Measurements from ENCODE around the gene HYDIN.
"Not testable (repeated sequence)": the region's sequence is repeated elsewhere in the genome, so short reads cannot be mapped to it uniquely, and the experiment has no call there.

The HYDIN gene

DNA sequence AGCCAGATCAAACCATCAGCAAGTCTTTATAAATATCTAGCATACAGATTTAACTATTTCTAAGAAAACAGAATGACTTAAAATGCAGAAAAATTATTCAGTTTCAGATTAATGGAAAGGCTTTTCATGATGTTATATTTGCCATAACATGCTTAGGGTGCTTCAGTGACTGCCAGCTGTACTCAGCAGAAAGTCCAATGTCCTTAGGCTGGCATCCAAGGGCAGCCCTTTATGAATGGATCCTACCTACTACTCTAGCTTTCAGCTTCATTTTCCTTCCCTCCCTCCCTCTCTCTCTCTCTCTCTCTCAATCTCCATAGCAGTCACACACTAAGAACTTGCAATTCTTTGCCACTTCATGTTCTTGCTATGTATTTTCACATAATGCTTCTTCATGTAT is 124.6 kb downstream of the HYDIN start:
- DNase-seq (ENCODE audit: low spot score): not testable (repeated sequence)

DNA sequence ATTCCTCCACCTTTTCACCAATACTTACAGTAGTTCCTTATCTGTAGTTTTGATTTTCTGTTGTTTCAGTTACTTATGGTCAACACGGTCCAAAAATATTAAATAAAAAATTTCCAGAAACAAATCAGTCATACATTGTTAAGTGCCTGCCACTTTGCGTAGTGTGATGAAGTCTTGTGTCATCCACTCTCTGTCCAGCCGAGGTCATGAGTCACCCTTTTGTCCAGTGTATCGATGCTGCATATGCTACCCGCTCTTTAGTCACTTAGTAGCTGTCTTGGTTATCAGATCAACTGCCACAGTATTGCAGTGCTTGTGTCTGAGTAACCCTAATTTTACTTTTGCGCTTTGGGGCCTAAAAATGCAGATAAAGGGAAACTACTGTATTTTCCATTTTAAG is 146.9 kb downstream of the HYDIN start:
- not testable (repeated sequence) for DNase-seq (ENCODE audit: low spot score)

DNA sequence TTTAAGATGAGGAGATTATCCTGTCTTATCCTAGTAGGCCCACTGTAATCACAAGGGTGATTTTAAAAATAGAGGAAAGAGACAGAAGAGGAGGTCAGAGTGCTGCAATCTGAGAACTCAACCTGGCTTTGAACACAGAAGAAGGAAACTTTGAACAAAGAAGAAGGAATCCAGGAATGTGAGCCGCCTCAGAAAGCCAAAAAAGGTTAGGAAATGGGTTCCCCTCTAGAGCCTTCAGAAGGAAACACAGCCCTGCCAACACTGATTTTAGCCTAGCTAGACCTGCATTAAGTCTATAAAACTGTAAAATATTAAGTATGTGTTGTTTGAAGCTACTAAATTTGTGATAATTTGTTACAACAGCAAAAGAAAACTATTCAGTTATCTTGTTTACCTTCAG is 149.7 kb downstream of the HYDIN start:
- DNase-seq (ENCODE audit: low spot score): not testable (repeated sequence)

DNA sequence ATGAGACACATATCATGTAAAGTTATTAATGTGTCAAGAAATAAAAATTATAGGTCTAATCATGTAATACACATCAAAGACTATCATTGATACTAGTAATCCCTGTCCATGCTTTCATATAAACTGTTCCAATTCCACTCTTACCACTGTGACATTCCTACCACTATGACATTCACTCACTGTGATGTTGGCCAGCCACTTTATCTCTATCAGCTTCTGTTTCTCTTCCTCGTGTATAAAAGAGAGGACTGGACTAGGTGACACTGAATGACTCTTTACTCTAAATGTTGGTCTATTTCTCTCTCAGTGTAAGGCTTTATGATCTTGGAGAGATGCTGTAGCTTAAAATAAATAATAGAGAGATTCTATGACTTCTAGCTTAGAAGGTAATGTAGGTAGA is 150.3 kb downstream of the HYDIN start:
- DNase-seq (ENCODE audit: low spot score): not testable (repeated sequence)

DNA sequence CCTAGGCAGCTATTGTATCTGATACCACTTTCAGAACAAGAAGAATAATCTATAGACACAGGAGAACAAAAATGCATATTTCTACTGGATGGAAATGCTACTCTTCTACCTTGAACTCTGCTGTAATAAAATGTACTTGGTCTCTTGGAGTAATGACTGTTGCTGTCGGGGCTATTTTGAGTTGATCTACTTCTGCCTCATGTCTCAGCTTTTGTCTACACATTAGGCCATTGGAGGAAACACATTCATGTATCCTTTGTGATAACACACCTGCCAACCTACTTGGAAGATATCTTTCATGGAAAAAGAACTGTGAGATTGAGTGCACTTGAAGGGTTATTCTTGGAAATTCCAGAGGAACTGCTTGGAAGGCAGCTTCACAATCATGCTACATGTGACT is 159.9 kb downstream of the HYDIN start:
- not testable (repeated sequence) for DNase-seq (ENCODE audit: low spot score)

DNA sequence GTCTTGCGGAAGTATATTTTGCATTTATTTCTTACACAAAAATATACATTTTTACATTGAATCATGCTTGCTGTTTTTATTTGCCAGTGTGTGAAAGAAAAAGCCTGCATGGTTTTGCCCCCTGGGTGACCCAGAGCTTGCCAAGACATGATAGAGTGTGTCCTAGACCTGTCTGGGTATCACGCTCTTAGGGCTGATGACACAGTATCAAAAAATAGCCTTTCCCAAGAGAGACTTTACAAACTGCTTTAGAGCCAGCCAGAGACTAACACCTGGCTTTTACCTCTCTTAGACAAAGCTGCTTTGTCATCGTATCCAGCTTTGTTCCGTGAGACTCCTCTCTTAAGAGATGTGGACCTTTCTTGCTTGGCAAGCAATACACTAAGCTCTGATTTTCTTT is 160.7 kb downstream of the HYDIN start:
- not testable (repeated sequence) for DNase-seq (ENCODE audit: low spot score)

DNA sequence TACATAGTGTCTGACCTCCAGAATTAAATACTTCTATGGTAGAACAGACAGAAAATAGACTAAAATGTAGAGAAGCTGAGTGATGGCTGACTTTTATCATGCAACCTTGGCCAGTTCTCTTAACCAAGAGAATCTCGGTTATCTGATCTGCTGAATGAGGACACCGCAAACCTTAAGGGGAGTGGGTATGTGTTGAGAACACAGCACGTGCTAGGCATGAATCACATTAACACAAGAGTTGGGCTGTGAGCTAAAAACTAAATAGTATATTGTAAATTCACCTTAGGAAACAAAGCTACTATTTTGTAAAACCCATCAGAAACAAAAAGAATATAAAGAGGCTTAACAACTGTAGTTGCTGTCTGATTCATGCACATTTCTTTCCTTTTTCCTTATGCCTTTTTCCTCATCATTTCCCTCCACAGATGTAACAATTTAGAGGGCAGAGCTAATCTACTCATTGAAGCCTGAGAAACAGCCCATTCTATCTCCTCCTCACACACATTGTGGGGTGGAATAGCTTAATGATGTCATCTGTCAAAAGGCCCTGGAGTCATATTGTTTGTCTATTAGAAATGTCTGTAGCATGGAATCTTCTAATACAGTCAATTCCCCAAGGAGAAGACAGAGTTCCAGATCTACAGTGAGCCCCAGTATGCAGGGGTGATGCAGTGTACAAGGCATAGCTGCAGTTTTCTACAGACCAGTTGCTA is 176.5 kb downstream of the HYDIN start:
- not testable (repeated sequence) for DNase-seq (ENCODE audit: low spot score)

DNA sequence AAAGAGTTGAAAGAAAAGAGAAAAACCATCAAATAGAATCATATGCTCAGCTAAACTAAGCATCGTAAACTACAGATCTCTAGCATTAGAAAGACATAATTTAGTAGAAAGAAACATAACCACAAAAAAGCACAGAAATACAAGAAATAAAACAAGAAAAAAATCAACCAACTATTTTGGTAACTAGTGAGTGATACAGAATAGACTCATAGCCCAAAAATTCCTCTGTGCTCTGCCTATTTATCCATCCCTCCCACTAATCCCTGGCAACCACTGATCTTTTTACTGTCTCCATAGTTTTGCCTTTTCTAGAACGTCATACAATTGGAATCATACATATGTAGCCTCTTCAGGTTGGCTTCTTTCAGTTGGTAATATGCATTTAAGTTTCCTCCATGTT is 180.2 kb downstream of the HYDIN start:
- not testable (repeated sequence) for DNase-seq (ENCODE audit: low spot score)

DNA sequence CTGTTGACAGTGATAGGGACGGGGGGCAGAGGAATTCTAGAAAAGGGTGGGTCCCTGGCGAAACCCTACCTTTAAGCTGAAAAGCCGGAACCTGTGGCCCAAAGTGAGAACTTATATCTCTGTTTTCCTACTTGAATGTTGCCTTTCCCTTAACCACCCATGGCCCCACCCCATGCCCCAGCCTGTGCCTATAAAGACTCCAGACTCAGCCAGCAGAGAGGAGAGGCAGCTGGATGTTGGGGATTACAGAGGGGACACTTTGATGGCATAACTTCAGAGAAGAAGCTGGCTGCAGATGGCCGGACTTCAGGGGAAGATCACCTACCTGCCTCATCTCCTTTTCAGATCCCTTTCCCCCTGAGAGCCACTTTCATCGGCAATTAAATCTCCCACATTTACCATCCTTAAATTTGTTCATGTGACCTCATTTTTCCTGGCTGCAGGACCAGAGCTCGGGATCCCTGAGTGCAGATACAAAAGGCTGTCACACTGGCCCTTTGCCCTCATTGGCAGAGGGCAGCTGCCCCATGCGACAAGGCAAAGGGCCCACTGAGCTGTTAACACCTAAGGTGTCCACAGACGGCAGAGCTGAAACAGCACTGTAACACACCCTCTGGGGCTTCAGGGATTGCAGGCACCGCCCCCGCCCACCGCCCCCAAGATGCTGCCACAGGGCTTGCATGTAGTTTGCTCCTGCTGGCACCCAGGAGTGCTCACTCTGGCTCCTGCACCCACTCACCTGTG is 191.0 kb downstream of the HYDIN start:
- not testable (repeated sequence) for DNase-seq (ENCODE audit: low spot score)

DNA sequence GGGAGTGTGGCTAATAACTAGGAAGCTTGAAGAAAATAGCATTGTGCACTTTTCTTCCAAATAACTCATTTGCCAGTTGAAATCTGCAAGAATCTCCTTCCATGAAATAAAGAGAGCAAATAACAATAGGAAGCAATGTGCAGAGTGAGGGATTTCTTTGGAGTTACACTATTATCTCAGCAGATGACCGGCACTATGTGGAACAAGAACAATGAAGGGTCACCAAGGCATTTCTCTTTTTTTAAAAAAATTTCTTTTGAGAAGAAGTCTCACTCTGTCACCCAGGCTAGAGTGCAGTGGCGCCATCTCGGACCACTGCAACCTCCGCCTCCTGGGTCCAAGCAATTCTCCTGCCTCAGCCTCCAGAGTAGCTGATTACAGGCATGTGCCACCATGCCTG is 192.1 kb downstream of the HYDIN start:
- not testable (repeated sequence) for DNase-seq (ENCODE audit: low spot score)

DNA sequence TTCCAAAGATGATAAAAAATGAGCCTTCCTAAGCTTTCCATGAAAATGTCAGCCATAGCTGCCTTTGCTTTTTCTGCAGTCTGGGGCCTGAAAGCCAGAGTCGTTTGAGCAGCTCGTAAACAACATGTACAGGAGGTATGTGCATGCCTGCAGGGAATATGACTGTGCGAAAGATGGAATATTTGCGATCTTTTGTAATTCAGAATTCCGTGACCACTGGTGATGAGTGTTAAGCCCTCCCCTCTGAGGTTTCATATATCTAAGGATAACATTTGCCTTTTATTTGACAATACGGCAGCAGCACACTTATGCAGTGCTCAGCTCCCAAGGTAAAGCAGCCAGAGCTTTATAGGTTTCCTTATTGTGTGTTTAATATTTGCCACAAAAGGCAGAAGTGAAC is 192.5 kb downstream of the HYDIN start:
- DNase-seq (ENCODE audit: low spot score): not testable (repeated sequence)

DNA sequence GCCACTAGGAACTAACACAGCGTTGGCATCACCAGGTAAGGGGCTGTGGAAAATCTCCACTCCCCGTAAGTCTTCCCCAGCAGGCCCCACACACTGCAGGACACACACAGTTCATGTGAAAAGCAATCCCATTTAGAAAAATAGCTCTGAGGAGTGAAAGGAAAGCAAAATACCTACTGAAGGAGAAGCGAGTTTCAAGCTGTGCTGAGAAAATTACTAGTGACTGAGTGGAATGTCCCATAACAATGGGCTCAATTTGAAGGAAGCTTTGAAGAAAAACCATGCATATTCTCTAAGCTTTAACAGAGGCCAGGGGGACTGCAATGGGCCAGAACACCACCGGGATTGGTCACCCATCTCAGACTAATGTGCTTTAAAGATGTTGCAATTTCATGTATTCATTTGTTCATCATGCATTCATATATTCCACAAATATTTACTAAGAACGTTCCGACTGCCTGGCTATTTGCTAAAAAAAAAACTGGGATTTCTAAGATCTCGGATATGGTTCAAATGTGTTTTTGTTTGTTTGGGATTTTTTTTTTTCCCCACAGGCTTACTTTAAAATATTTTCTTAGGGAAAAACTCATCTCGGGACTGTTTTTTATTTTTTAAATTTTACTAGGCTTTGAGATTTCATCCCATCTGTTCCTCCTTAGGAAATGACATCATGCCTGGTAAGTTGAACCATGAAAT is 202.3 kb downstream of the HYDIN start:
- DNase-seq (ENCODE audit: low spot score): not testable (repeated sequence)

DNA sequence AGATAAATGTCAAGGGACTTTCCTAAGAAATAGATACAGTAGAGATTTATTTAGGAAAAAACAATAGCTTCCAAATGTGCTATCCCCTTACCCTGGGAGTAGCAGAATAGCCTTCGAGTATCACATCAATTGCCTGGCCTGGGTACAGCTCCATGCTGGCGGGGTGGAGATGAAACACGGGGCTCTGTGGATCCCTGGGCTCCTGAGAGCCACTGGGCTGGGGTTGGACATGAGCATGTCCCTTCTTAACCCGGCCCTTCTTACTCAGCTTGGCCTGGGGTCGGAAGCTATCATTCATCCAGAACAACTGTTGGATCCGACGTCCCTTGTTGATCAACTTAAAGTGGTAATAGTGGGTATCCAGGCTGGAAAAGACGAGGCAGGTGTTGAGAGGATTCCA is 203.0 kb downstream of the HYDIN start:
- DNase-seq (ENCODE audit: low spot score): not testable (repeated sequence)

DNA sequence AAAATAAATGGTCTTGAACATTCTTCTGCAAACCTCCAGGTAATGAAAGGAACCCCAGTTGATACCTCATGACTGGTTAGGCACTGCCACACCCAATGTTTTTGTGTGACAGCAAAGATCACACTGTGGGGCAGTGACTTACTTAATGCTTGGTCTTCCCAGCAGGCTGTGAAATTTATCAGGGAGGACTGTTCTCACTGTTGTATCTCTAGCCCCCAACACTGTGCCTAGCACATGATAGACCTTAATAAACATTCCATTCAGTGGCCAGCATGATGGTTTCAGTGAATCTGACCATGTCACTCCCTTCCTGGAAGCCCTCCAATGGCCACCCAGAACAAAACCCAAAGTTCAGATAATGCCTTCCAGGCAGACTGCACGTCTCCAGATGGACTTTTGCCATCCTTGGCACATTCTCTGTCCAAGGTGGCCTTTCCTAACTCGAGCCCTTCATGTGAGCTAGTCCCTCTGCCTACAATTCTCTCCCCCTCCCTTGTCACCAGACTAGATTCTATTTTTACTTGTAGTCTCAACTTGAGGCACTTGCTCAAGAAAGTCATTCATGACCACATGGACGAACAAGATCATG is 206.6 kb downstream of the HYDIN start:
- DNase-seq (ENCODE audit: low spot score): not testable (repeated sequence)

DNA sequence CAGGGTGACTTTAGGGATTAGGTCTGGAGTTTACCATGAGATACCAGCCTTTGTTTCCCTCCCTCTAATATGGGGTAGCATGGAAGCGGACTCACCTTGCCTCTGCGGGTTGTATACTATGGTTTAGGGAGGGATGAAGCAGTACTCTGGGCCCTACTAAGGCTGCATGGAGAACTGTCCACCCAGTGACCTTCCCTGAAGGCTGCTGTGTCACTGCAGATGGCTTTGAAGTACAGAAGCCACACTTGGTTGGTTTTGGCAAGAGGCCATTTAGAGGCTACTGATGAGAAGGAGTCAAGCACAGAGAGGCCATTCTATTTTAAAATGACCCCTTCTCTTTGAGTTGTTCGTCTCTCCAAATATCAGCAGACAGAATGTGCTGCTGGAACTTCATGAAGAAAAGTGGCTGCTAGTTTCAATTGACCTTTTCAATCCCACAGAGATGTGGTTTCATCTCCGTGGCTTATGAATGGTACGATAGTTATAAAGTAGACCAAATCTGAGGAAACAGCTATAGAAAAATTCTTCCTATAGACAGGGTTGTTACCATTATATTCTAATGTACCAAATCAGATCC is 208.5 kb downstream of the HYDIN start:
- DNase-seq (ENCODE audit: low spot score): not testable (repeated sequence)

DNA sequence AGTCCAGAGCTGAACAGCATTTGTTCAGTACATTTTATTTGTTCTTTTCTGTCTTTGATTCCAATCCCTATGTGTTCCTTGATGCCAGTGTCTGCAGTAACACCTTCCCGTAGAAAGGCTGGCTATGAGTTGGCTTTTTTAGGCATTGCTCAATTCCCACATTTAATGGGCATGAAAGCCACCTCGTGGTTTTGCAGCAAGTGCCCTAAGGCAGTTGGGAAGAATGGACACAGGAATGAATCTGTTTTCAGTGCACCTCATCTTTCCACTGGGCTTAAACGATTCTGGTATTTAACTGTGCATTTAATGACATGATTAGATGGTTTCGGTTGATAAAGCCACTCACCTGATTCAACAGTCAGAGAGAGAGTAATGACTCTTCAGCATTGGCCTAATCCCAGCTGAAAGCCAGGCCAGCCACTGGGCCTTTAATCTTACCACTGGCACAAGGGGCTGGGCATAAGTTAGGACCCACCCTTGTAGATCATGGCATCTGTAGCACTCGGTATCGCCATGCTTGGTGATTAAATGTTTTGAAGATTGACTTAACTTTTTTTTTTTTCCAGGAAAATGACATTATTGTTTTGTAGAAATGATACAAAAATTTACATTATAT is 211.3 kb downstream of the HYDIN start:
- DNase-seq (ENCODE audit: low spot score): not testable (repeated sequence)

DNA sequence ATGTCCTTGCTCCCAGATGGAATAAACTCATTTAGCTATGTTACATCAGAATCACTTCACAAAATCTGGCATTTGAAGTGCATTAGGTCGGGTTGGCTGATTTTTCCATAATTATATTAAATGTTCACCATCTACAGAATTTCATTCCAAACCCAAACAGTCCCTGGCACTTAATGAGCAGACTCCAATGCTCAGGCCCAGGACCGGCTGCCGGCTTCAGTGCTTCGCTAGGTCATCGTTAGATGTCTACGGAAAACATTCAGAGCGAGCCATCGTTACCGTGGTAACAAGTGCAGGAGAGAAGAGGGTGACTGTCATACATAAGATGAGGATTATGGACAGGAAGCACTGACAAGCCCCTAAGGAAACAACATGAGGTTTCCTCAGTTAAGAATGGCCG is 215.1 kb downstream of the HYDIN start:
- not testable (repeated sequence) for DNase-seq (ENCODE audit: low spot score)

DNA sequence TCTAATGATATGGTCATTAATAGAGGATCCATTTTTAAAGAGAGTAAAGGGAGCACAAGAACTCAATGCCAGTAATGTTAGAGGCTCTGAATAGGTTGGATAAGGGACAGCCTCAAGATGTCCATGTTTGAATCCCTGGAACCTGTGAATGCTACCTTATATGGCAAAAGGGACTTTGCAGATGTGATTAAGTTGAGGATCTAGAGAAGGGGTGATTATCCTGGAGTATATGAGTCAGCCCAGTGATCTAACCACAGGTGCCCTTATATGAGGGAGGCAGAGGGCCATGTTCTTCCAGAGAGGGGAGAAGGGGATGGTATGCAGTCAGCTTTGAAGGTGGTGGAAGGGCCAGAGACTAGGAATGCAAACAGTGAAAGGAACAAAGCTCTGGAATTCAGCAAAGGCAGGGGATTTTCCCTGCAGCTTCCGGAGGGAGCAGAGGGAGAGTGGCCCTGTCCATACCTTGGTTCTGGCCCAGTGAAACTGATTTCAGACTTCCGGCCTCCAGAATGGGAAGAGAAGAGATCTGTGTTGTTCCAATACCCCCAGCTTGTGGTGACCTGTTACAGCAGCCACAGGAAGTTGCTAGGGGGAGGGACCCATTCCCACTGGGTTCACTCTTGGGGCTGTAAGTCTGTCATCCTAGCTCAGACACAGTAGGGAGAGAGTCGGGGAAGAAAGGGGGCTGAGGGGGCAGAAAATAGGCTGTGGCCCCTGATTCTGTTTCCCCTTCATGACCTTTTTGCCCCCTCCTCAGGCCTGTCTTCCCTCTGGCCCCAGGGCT is 220.9 kb downstream of the HYDIN start:
- DNase-seq (ENCODE audit: low spot score): not testable (repeated sequence)

DNA sequence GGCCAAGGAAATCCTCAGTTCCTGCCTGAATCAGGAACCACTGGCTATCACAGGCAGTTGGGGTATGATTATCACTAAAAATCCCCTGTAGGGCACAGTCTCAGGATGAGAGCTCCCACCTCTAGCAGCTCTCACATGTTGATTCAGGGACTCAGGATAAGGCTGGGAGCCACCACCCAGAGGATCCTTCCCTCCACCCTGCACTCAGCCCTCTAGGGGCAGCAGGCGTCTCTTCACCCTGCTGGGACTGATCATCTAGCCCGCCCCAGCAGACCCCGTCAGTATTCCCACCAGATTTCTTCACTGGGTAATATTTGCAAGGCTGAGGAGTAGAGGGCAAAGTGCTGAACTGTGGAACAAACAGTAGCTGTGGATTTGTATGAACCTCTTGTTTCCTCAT is 224.0 kb downstream of the HYDIN start:
- DNase-seq (ENCODE audit: low spot score): not testable (repeated sequence)

DNA sequence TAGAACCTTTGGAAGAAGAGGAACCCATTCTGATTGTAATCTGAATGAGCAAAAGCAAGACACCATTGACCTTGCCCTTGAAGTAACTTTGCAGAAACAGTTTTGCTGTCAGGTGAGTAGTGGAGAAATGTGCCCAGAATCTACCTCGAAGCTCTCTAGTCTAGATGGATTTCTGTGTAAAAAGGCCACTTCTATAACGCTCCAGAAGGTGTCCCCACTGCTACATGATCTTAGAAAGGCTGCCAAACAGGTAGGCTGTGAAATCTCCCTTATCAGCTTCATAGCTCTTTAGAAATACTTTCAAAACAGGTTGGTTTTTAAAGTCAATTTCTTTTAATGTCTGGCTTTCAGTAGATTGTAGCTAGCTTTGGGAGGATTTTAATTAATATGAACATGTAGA is 230.8 kb downstream of the HYDIN start:
- DNase-seq (ENCODE audit: low spot score): not testable (repeated sequence)

DNA sequence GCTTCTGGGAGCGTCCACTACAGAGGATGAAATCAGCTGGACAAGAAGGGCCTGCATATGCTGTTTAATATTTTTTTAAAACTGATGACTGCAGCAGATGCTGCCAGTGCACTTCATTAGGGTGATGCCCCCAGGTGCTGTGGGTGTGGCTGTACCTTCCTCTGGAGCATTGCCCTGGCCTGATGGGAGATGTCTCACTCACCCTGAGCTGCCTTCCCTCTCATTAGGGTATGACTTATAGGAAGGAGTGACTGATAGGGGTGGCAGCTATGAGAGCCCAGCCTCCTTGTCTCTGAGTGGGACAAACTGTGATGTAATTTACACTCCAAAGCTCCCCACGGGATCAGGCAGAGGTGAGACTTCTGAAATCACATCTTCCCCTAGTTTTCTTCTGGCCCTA is 234.7 kb downstream of the HYDIN start:
- not testable (repeated sequence) for DNase-seq (ENCODE audit: low spot score)
